ENCODE measurements around the gene EPB41L3. TPM values are rescaled to one million over a fixed set of nuclear protein-coding genes. Genes with fewer than 3 reads are reported as not detected.
A peak's percentile ranks its signal among the peaks of the same experiment; 100 is the strongest.

EPB41L3 gene
- total and polyA plus RNA-seq, 8 donors: 30.0 to 98.7 (median 44.3) TPM

GRCh38 chr18:5466256-5466655 lies 77.5 kb downstream of the EPB41L3 start:
- Histone ChIP-seq H3K4me3 (no peak overlapping the region), H3K27me3 (no peaks in the 10 kb centered on the region), H3K27ac (peak overlapping the region; percentile 13 to 63), H3K36me3 (no peaks in the 10 kb centered on the region), H3K4me1 (peaks cover 0 to 57% of the 10 kb centered on the region in 2 donors), H3K9me3 (no peaks in the 10 kb centered on the region)
- intact Hi-C loops (cut with DNase I): no loop called here
- no peak for DNase-seq
- ATAC-seq: peak; percentile 58
- TF ChIP-seq CTCF (IDR thresholded peaks at IDR 0.05): no peak

GRCh38 chr18:5464251-5464650 lies 79.5 kb downstream of the EPB41L3 start:
- H3K4me1 ChIP-seq: peaks cover 0 to 58% of the 10 kb centered on the region in 2 donors
- no peak for DNase-seq
- H3K36me3 ChIP-seq: no peaks in the 10 kb centered on the region
- H3K4me3 ChIP-seq: no peak overlapping the region
- no peak for ATAC-seq
- peak overlapping the region in 1 of 2 donors; percentile 43 for H3K27ac ChIP-seq
- intact Hi-C loops (cut with DNase I): no loop called here
- no peaks in the 10 kb centered on the region for H3K9me3 ChIP-seq
- no peaks in the 10 kb centered on the region for H3K27me3 ChIP-seq
- no peak for TF ChIP-seq CTCF (IDR thresholded peaks at IDR 0.05)

- DNase-seq (no peak), ATAC-seq (no peak)
- TF ChIP-seq CTCF (IDR thresholded peaks at IDR 0.05): no peak
- peaks cover 0 to 58% of the 10 kb centered on the region in 2 donors for H3K4me1 ChIP-seq
- H3K36me3 ChIP-seq: no peaks in the 10 kb centered on the region
- peak overlapping the region in 1 of 2 donors; percentile 43 for H3K27ac ChIP-seq
- intact Hi-C loops (cut with DNase I): no loop called here
- no peaks in the 10 kb centered on the region for H3K27me3 ChIP-seq
- no peaks in the 10 kb centered on the region for H3K9me3 ChIP-seq
- no peak overlapping the region for H3K4me3 ChIP-seq
Measured at GRCh38 chr18:5463831-5464230, 80.0 kb downstream of the EPB41L3 start.

GRCh38 chr18:5463390-5463789 lies 80.4 kb downstream of the EPB41L3 start:
- peak overlapping the region in 1 of 2 donors; percentile 43 for H3K27ac ChIP-seq
- ATAC-seq (peak; percentile 83), DNase-seq (peak in 2 of 4 donors; percentile 43 to 79)
- H3K9me3 ChIP-seq: no peaks in the 10 kb centered on the region
- H3K4me3 ChIP-seq: no peak overlapping the region
- no peaks in the 10 kb centered on the region for H3K36me3 ChIP-seq
- peaks cover 0 to 58% of the 10 kb centered on the region in 2 donors for H3K4me1 ChIP-seq
- H3K27me3 ChIP-seq: no peaks in the 10 kb centered on the region
- no peak for TF ChIP-seq CTCF (IDR thresholded peaks at IDR 0.05)
- intact Hi-C loops (cut with DNase I): no loop called here

- no peaks in the 10 kb centered on the region for H3K36me3 ChIP-seq
- no peak for TF ChIP-seq CTCF (IDR thresholded peaks at IDR 0.05)
- no peak overlapping the region for H3K4me3 ChIP-seq
- intact Hi-C loops (cut with DNase I): no loop called here
- H3K9me3 ChIP-seq: no peaks in the 10 kb centered on the region
- no peak for ATAC-seq
- H3K4me1 ChIP-seq: peaks cover 0 to 56% of the 10 kb centered on the region in 2 donors
- no peak overlapping the region for H3K27ac ChIP-seq
- no peak for DNase-seq
- no peaks in the 10 kb centered on the region for H3K27me3 ChIP-seq
Measured at GRCh38 chr18:5462227-5462626, 81.6 kb downstream of the EPB41L3 start.

Data from left lung (tissue), 10 donors.